HUES64 (cell line): ENCODE data around the gene MYCBPAP.
"Not testable (repeated sequence)": the region's sequence is repeated elsewhere in the genome, so short reads cannot be mapped to it uniquely, and the experiment has no call there.

Experiments used
- H3K27ac ChIP-seq: 2 replicates; pipeline ENCODE4 v1.7.0; 2013; ENCODE audit warnings: low read depth, low read length, inconsistent platforms
- H3K27me3 ChIP-seq: 2 replicates; pipeline ENCODE4 v1.6.1; 2013; ENCODE audit warnings: mild to moderate bottlenecking, low read length; ENCODE audit not compliant: insufficient read depth
- H3K36me3 ChIP-seq: 2 replicates; pipeline ENCODE4 v1.6.1; 2013; ENCODE audit warnings: mild to moderate bottlenecking, low read length; ENCODE audit not compliant: insufficient read depth
- H3K4me1 ChIP-seq: 2 replicates; pipeline ENCODE4 v1.6.1; 2013; ENCODE audit warnings: mild to moderate bottlenecking, low read length, moderate library complexity; ENCODE audit not compliant: insufficient read depth
- H3K4me3 ChIP-seq: 2 replicates; pipeline ENCODE4 v1.5.1; 2013; ENCODE audit warnings: mild to moderate bottlenecking, low read length, moderate library complexity
- H3K9ac ChIP-seq: 2 replicates; pipeline ENCODE4 v1.6.1; 2013; ENCODE audit warnings: mild to moderate bottlenecking, low read depth, low read length
- H3K9me3 ChIP-seq: 2 replicates; pipeline ENCODE4 v1.6.1; 2013; ENCODE audit warnings: low read depth, low read length; ENCODE audit not compliant: insufficient read depth
- WGBS: fragments of 150-250, 120-280 bp; methylation state at CpG from one replicate; pipeline ENCODE4 v1.1.7; 2013; ENCODE audit warnings: missing lambda C conversion rate; 5-methylcytosine and 5-hydroxymethylcytosine counted together

Gene MYCBPAP

DNA sequence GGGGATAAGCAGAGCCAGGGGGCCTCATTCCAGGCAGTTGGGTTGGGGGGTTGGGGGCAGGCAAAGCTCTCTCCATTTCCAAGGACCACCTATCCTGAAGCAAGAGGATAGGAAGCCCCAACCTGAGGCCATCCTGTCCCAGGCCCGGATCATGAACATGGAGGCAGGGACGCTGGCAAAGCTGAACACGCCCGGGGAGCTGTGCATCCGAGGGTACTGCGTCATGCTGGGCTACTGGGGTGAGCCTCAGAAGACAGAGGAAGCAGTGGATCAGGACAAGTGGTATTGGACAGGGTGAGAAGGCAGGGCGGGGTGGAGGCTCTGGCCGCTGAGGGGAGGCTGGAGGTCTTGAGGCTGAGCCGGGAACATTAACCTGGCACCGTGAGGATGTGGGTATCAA is 36.0 kb upstream of the MYCBPAP start:
- H3K27me3 ChIP-seq = peaks cover 43% of the 10 kb centered on the region
- 95% methylated on average over 10 of the region's 10 CpGs for WGBS

DNA sequence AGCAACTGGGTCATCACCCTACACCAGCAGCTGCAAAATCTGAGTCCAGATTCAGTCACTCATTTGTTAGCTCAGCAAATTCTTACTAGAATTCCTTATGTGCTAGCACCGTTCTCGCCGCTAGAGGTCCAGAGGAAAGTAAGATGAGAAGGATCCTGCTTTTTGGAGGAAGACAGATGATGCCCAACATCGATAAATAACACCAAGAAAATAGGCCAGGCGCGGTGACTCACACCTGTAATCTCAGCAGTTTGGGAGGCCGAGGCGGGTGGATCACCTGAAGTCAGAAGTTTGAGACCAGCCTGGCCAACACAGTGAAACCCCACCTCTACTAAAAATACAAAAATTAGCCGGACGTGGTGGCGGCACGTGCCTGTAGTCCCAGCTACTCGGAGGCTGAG is 35.5 kb upstream of the MYCBPAP start:
- not testable (repeated sequence) for H3K4me3 ChIP-seq, H3K27ac ChIP-seq, H3K9me3 ChIP-seq, H3K9ac ChIP-seq, H3K4me1 ChIP-seq, H3K36me3 ChIP-seq
- 95% methylated on average over 13 of the region's 13 CpGs for WGBS
- H3K27me3 ChIP-seq = peaks cover 44% of the 10 kb centered on the region

More for the DNA sequence above, 36.0 kb upstream of the MYCBPAP start:
- Histone ChIP-seq H3K4me1 (0 out of 2 replicates have a peak, but pooled peaks cover 5% of the 10 kb centered on the region), H3K9me3 (no peaks in the 10 kb centered on the region), H3K9ac (no peak overlapping the region), H3K27ac (no peak overlapping the region), H3K36me3 (no peaks in the 10 kb centered on the region), H3K4me3 (no peak overlapping the region)

DNA sequence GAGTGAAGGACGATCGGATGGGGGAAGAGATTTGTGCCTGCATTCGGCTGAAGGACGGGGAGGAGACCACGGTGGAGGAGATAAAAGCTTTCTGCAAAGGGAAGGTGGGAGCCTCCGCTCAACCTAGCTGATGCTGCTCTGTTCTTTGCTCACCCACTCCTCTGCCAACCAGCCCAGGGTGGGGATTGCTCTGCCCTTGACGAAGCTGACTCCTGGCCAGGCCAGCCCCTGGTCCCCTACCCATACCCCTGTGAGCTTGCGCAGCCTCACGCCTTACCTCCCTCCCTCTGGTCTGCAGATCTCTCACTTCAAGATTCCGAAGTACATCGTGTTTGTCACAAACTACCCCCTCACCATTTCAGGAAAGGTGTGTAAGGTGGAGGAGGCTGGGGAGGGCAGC is 34.3 kb upstream of the MYCBPAP start:
- H3K27me3 ChIP-seq = peaks cover 35% of the 10 kb centered on the region
- no peak overlapping the region for H3K4me3 ChIP-seq
- H3K9ac ChIP-seq = no peak overlapping the region
- no peaks in the 10 kb centered on the region for H3K9me3 ChIP-seq
- no peaks in the 10 kb centered on the region for H3K4me1 ChIP-seq
- H3K36me3 ChIP-seq = no peaks in the 10 kb centered on the region
- 91% methylated on average over 9 of the region's 11 CpGs for WGBS
- no peak overlapping the region for H3K27ac ChIP-seq

DNA sequence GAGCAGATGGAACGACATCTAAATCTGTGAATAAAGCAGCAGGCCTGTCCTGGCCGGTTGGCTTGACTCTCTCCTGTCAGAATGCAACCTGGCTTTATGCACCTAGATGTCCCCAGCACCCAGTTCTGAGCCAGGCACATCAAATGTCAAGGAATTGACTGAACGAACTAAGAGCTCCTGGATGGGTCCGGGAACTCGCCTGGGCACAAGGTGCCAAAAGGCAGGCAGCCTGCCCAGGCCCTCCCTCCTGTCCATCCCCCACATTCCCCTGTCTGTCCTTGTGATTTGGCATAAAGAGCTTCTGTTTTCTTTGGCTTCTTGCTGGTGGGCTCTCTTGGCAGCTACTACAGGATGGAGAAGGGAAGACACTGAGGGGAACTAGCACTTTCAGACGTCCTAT is 33.7 kb upstream of the MYCBPAP start:
- H3K4me3 ChIP-seq = no peak overlapping the region
- peaks cover 29% of the 10 kb centered on the region; the same call in 1 of the 2 replicates for H3K27me3 ChIP-seq
- H3K36me3 ChIP-seq = no peaks in the 10 kb centered on the region
- no peaks in the 10 kb centered on the region for H3K4me1 ChIP-seq
- H3K9me3 ChIP-seq = no peaks in the 10 kb centered on the region
- 89% methylated on average over 6 of the region's 6 CpGs for WGBS
- no peak overlapping the region for H3K27ac ChIP-seq
- no peak overlapping the region for H3K9ac ChIP-seq

DNA sequence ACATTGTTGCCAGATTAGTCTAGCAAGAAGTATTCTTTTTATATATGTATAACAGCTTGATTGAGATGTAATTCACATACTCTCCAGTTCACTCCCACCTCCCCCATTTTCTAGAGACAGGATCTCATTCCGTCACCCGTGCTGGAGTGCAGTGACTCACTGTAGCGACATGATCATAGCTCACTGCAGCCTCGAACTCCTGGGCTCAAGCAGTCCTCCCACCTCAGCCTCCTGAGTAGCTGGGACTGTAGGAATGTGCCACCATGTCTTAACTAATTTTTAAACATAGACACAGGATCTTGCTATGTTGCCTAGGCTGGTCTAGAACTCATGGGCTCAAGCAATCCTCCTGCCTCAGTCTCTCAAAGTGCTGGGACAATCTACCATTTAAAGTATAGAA is 32.9 kb upstream of the MYCBPAP start:
- Histone ChIP-seq H3K27ac (no peak overlapping the region), H3K36me3 (peaks cover under 1% of the 10 kb centered on the region; the same call in 1 of the 2 replicates), H3K27me3 (peaks cover 23% of the 10 kb centered on the region; the same call in 1 of the 2 replicates), H3K9ac (no peak overlapping the region), H3K4me1 (no peaks in the 10 kb centered on the region), H3K9me3 (no peaks in the 10 kb centered on the region), H3K4me3 (no peak overlapping the region)
- 89% methylated on average over 4 of the region's 4 CpGs for WGBS

DNA sequence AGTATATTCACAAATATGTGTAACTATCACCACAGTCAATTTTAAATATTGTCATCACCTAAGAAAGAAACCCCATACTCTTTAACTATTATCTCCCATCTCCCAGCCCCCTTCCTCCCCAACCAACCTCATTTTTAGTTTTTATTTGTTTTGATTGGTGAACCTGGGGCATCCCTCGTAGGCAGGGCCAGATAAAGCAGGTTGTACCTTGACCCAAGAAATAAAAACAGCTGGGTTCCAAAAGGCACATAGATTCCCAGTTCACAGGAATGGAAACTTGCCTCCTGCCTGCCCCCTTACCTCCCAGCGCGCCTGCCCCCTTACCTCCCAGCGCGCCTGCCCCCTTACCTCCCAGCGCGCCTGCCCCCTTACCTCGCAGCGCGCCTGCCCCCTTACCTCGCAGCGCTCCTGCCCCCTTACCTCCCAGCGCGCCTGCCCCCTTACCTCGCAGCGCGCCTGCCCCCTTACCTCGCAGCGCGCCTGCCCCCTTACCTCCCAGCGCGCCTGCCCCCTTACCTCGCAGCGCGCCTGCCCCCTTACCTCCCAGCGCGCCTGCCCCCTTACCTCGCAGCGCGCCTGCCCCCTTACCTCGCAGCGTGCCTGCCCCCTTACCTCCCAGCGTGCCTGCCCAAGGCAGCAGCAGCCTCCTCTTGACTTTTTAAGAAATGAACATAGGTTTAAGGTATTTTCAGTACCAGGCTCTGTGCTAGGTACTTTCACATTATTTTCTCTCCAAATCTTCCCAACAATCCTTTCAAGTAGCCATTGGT is 32.3 kb upstream of the MYCBPAP start:
- not testable (repeated sequence) for H3K9ac ChIP-seq
- 30% methylated on average over 26 of the region's 33 CpGs for WGBS

DNA sequence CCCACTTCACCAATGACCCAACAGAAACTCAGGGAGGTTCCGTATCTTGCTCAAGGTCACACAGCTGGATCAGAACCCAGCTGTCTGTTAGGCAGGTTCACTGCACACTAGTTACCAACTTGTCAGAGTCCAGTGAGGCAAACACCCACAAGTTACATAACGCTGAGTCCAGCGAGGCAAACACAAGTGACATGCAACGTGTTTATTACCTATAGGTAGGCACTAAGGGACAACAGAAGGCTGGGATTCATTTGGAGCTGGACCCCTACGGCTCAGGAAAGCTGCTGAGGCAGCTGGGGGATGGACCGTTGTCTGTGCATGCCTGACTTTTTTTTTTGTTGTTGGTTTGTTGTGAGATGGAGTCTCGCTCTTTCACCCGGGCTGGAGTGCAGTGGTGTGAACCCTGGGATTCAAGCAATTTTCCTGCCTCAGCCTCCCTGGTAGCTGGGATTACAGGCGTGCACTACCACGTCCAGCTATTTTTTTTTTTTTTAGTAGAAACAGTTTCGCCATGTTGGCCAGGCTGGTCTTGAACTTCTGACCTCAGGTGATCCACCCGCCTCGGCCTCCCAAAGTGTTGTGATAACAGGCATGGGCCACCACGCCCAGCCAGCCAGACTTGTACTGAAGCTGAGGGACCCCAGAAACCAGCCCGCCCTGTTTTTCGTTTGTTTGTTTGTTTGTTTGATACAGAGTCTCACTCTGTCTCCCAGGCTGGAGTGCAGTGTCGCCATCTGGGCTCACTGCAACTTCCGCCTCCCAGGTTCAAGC is 31.5 kb upstream of the MYCBPAP start:
- WGBS = 89% methylated on average over 18 of the region's 18 CpGs
- Histone ChIP-seq H3K27ac (no peak overlapping the region), H3K9ac (no peak overlapping the region)

More for the DNA sequence above, 32.3 kb upstream of the MYCBPAP start:
- not testable (repeated sequence) for H3K4me1 ChIP-seq, H3K27ac ChIP-seq, H3K4me3 ChIP-seq, H3K9me3 ChIP-seq, H3K36me3 ChIP-seq
- peaks cover 23% of the 10 kb centered on the region; the same call in 1 of the 2 replicates for H3K27me3 ChIP-seq

DNA sequence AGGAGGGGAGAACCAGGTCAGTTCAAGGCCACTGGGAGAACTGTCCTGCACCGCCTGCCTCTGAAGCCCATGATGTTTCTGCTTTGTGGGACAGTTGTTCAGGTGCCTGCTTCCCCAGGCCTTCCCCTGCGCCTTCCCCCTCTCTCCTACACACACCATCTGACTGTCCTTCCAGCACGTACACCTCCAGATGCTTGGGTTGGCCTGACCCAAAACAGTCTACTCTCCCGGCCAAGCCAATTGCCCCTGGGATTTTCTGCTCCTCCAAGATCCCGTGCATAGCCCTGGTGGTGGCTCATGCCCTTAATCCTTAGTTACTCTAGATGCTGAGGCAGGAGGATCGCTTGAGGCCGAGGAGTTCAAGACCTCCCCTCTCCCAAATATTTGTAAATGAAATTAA is 30.3 kb upstream of the MYCBPAP start:
- peaks cover 23% of the 10 kb centered on the region; the same call in 1 of the 2 replicates for H3K27me3 ChIP-seq
- no peaks in the 10 kb centered on the region for H3K9me3 ChIP-seq
- no peaks in the 10 kb centered on the region for H3K4me1 ChIP-seq
- WGBS = 91% methylated on average over 5 of the region's 7 CpGs
- H3K27ac ChIP-seq = no peak overlapping the region
- H3K4me3 ChIP-seq = peak overlapping the region; percentile 90; the same call in 1 of the 2 replicates
- 0 out of 2 replicates have a peak overlapping the region, but pooled peaks have one; percentile 64 for H3K9ac ChIP-seq
- H3K36me3 ChIP-seq = peaks cover 3% of the 10 kb centered on the region; the same call in 1 of the 2 replicates

More for the DNA sequence above, 31.5 kb upstream of the MYCBPAP start:
- Histone ChIP-seq H3K4me1 (no peaks in the 10 kb centered on the region), H3K36me3 (peaks cover 3% of the 10 kb centered on the region; the same call in 1 of the 2 replicates), H3K27me3 (peaks cover 23% of the 10 kb centered on the region; the same call in 1 of the 2 replicates), H3K9me3 (no peaks in the 10 kb centered on the region), H3K4me3 (no peak overlapping the region)

DNA sequence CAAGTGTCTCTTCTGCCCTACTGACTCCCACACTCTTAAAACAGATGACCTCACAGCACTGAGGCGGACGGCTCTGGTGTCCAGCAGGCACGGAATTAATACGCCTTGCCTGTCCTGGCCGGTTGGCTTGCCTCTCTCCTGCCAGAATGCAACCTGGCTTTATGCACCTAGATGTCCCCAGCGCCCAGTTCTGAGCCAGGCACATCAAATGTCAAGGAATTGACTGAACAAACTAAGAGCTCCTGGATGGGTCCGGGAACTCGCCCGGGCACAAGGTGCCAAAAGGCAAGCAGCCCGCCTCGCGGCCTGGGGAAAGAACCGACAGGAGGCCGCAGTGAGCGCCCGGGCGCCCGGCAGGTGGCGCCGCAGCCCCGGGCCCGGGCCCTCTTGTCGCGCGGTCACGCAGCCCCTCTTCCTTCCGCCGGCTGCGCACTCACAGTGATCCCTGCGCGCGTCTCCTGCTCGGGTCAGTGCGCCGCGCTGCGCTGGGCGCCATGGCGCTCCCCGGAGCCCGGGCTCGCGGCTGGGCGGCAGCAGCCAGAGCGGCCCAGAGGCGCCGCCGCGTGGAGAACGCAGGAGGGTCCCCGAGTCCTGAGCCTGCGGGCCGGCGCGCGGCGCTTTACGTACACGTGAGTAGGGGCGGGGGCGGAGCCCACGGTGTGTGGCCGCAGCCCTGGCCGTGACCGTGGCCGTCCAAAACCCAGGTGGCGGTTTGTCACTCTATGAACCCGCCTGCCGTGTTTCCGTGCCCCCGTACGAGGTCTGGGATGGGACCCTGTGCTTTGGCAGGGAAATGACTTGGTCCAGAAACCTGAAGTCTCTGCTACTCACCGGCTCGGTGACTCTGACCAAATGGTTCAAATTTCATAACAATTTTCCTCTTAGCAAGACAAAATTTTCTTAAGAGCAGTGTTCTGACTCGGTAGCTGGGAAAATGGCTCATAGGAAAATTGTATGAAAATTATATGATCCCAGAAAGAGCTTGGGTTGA is 29.6 kb upstream of the MYCBPAP start, which contains the start of gene RSAD1:
TSS of gene RSAD1 (plus strand) at position 470 of the 991 bp plus-strand sequence. CDS start at position 495, 25 bp downstream.
- H3K4me3 ChIP-seq = peak within 1 kb of the TSS; percentile 90
- 5% methylated on average over 75 of the region's 75 CpGs for WGBS
- peaks cover 23% of the 10 kb centered on the region; the same call in 1 of the 2 replicates for H3K27me3 ChIP-seq
- no peaks in the 10 kb centered on the region for H3K9me3 ChIP-seq
- H3K9ac ChIP-seq = peak within 1 kb of the TSS; percentile 64
- peaks cover 9% of the 10 kb centered on the region for H3K36me3 ChIP-seq
- H3K27ac ChIP-seq = peak within 1 kb of the TSS; percentile 8; the same call in 1 of the 2 replicates
- no peaks in the 10 kb centered on the region for H3K4me1 ChIP-seq

DNA sequence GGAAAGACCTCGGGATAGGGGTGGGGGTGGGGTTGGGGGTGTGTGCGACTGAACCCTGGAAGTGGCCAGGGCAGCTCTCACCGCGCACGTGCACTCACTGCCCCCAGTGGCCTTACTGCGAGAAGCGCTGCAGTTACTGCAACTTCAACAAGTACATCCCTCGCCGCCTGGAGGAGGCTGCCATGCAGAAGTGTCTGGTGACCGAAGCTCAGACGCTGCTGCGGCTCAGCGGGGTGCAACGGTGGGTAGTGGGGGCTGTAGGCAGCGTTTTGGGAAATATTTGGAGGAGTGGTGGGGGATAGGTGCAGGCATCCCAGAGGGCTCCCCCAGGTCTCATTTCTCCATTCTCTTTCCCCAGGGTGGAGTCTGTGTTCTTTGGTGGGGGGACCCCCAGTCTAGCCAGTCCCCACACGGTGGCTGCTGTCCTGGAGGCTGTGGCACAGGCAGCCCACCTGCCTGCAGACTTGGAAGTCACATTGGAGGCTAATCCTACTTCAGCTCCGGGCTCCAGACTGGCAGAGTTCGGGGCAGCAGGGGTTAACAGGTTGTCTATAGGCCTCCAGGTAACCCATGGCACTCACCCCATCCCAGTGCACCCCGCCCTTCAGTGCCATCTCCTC is 28.6 kb upstream of the MYCBPAP start:
- H3K27me3 ChIP-seq = peaks cover 23% of the 10 kb centered on the region; the same call in 1 of the 2 replicates
- no peaks in the 10 kb centered on the region for H3K9me3 ChIP-seq
- H3K27ac ChIP-seq = no peak overlapping the region
- peak overlapping the region; percentile 90 for H3K4me3 ChIP-seq
- peak overlapping the region; percentile 64 for H3K9ac ChIP-seq
- peaks cover 19% of the 10 kb centered on the region for H3K36me3 ChIP-seq
- H3K4me1 ChIP-seq = no peaks in the 10 kb centered on the region
- WGBS = 21% methylated on average over 19 of the region's 19 CpGs
